WERI-Rb-1 (cell line): ENCODE results near the gene COX7A2L.

Source experiments
- DNase-seq: peaks from one replicate; pipeline ENCODE4 v3.0.0-alpha.2; 2020
- H3K27ac ChIP-seq: fragments of 250-450 bp; sonication (Bioruptor Pico); 2 replicates; pipeline ENCODE4 v1.5.1; 2020; ENCODE audit warnings: mild to moderate bottlenecking, moderate library complexity
- H3K27me3 ChIP-seq: fragments of 250-450 bp; sonication (Bioruptor Pico); 2 replicates; pipeline ENCODE4 v1.5.1; 2021; ENCODE audit warnings: mild to moderate bottlenecking, low read depth, moderate library complexity; ENCODE audit not compliant: insufficient read depth, severe bottlenecking
- H3K36me3 ChIP-seq: fragments of 250-450 bp; sonication (Bioruptor Pico); 2 replicates; pipeline ENCODE4 v1.5.1; 2020; ENCODE audit warnings: mild to moderate bottlenecking, moderate library complexity
- H3K4me3 ChIP-seq: 2 replicates; pipeline ENCODE4 v1.5.1; 2011; ENCODE audit warnings: low read depth, mild to moderate bottlenecking, control low read depth, low read length
- H3K9me3 ChIP-seq: fragments of 250-450 bp; sonication (Bioruptor Pico); 2 replicates; pipeline ENCODE4 v1.5.1; 2021; ENCODE audit warnings: mild to moderate bottlenecking, moderate library complexity; ENCODE audit not compliant: severe bottlenecking
- CTCF ChIP-seq: IDR thresholded peaks from 2 replicates; pipeline ENCODE4 v1.5.1; 2011; ENCODE audit warnings: low read depth, mild to moderate bottlenecking, control low read depth, inconsistent platforms, low read length

COX7A2L gene

GRCh38 chr2:42378415-42378814 lies 17.4 kb upstream of the COX7A2L start:
- Histone ChIP-seq H3K9me3 (no peaks in the 10 kb centered on the region), H3K27me3 (no peaks in the 10 kb centered on the region), H3K4me3 (no peak overlapping the region), H3K36me3 (no peaks in the 10 kb centered on the region), H3K27ac (no peak overlapping the region)
- no peak for TF ChIP-seq CTCF
- DNase-seq = no peak

GRCh38 chr2:42376758-42377157 lies 15.7 kb upstream of the COX7A2L start:
- Histone ChIP-seq H3K27me3 (no peaks in the 10 kb centered on the region), H3K27ac (no peak overlapping the region), H3K4me3 (no peak overlapping the region), H3K9me3 (no peaks in the 10 kb centered on the region), H3K36me3 (no peaks in the 10 kb centered on the region)
- no peak for DNase-seq
- no peak for TF ChIP-seq CTCF

- Histone ChIP-seq H3K4me3 (no peak overlapping the region), H3K27ac (peak overlapping the region; percentile 41), H3K36me3 (no peaks in the 10 kb centered on the region), H3K9me3 (no peaks in the 10 kb centered on the region), H3K27me3 (no peaks in the 10 kb centered on the region)
- no peak for TF ChIP-seq CTCF
- DNase-seq = no peak
These were observed 11.6 kb upstream of the COX7A2L start for GRCh38 chr2:42372474-42373200.

- no peaks in the 10 kb centered on the region for H3K9me3 ChIP-seq
- no peak for TF ChIP-seq CTCF
- H3K36me3 ChIP-seq = no peaks in the 10 kb centered on the region
- peak overlapping the region; percentile 41 for H3K27ac ChIP-seq
- DNase-seq = peak; percentile 35
- no peak overlapping the region for H3K4me3 ChIP-seq
- no peaks in the 10 kb centered on the region for H3K27me3 ChIP-seq
These were observed 10.8 kb upstream of the COX7A2L start for GRCh38 chr2:42371611-42372473.

- no peak for TF ChIP-seq CTCF
- no peak overlapping the region for H3K4me3 ChIP-seq
- no peaks in the 10 kb centered on the region for H3K9me3 ChIP-seq
- peak; percentile 50 for DNase-seq
- no peaks in the 10 kb centered on the region for H3K36me3 ChIP-seq
- no peak overlapping the region for H3K27ac ChIP-seq
- no peaks in the 10 kb centered on the region for H3K27me3 ChIP-seq
These were observed 8.7 kb upstream of the COX7A2L start for GRCh38 chr2:42369532-42370229.
